Upper lobe of left lung (tissue), 4 donors: ENCODE results near the gene IKZF3.

ENCODE experiments used
- CTCF ChIP-seq, 6 experiments: fragments of 450-650 bp in 4 of 6; fragments of 200-600 bp in 2 of 6; sonication (generic) in 2 of 6; IDR thresholded peaks; one replicate each; pipeline ENCODE4 v1.5.1; 2016 to 2019; ENCODE audit warnings: antibody characterized with exemption in 6 of 6
- EP300 ChIP-seq, 4 donors: sonication (generic); formaldehyde crosslinking; IDR thresholded peaks; one replicate each; pipeline ENCODE4 v1.5.1; 2017; ENCODE audit warnings: antibody characterized with exemption in 4 of 4, control low read depth in 2 of 4
- POLR2AphosphoS5 ChIP-seq, 2 donors: sonication (generic); formaldehyde crosslinking; IDR thresholded peaks; one replicate each; pipeline ENCODE4 v1.5.1; 2017; ENCODE audit warnings: antibody characterized with exemption in 2 of 2

- TF ChIP-seq EP300 (IDR thresholded peaks at IDR 0.05) (no peak), POLR2AphosphoS5 (IDR thresholded peaks at IDR 0.05) (no peak), CTCF (IDR thresholded peaks at IDR 0.05) (no peak)
Observed at GRCh38 chr17:39898088-39898487, 34.0 kb upstream of the IKZF3 start.
